Right renal pelvis (tissue), 4 donors: Measurements from ENCODE around the gene FOCAD. TPM values are rescaled to one million over a fixed set of nuclear protein-coding genes. Genes with fewer than 3 reads are reported as not detected.
"Not testable (repeated sequence)": the region's sequence is repeated elsewhere in the genome, so short reads cannot be mapped to it uniquely, and the experiment has no call there.

Experiments used
- DNase-seq, 4 donors: peaks; one replicate each; pipeline ENCODE4 v3.0.0-alpha.2; 2013; ENCODE audit warnings: low read depth in 4 of 4, low spot score in 3 of 4, missing footprints in 1 of 4
- polyA plus RNA-seq, 4 donors: library from polyadenylated mRNA; unstranded; fragments of 120-200 nt; gene quantifications; one replicate each; pipeline ENCODE4 v1.2.1, GENCODE V29; 2013; ENCODE audit not compliant: insufficient read length in 4 of 4

FOCAD gene
- polyA plus RNA-seq, 4 donors = 23.8 to 38.4 (median 32.2) TPM

GRCh38 chr9:20940447-20941173 is 256.6 kb downstream of the FOCAD start:
- no peak for DNase-seq

- DNase-seq = peak; percentile 47 to 61 (median 52)
These were observed 257.2 kb downstream of the FOCAD start for GRCh38 chr9:20941174-20941690.

- DNase-seq = no peak
These were observed 260.4 kb downstream of the FOCAD start for GRCh38 chr9:20944507-20944906.

- no peak for DNase-seq
These were observed 261.2 kb downstream of the FOCAD start for GRCh38 chr9:20945269-20945668.

GRCh38 chr9:20945856-20946255 is 261.8 kb downstream of the FOCAD start:
- no peak for DNase-seq

GRCh38 chr9:20948703-20949102 is 264.6 kb downstream of the FOCAD start:
- DNase-seq = no peak

- no peak for DNase-seq
These were observed 266.6 kb downstream of the FOCAD start for GRCh38 chr9:20950707-20951106.

GRCh38 chr9:20962536-20963225 is 278.6 kb downstream of the FOCAD start:
- no peak for DNase-seq

- no peak for DNase-seq
These were observed 288.6 kb downstream of the FOCAD start for GRCh38 chr9:20972684-20973083.

- DNase-seq = not testable (repeated sequence)
These were observed 289.3 kb downstream of the FOCAD start for GRCh38 chr9:20973246-20973947.

- not testable (repeated sequence) for DNase-seq
These were observed 290.3 kb downstream of the FOCAD start for GRCh38 chr9:20974191-20974938.

- DNase-seq = no peak
These were observed 294.2 kb downstream of the FOCAD start for GRCh38 chr9:20978249-20978648.

GRCh38 chr9:20980832-20981455 is 296.9 kb downstream of the FOCAD start:
- peak in 1 of 4 donors; percentile 6 for DNase-seq

GRCh38 chr9:20981486-20981885 is 297.4 kb downstream of the FOCAD start:
- no peak for DNase-seq

GRCh38 chr9:20984506-20984905 is 300.4 kb downstream of the FOCAD start:
- no peak for DNase-seq

GRCh38 chr9:20985851-20986600 is 302.0 kb downstream of the FOCAD start:
- DNase-seq = no peak

GRCh38 chr9:20987521-20987920 is 303.5 kb downstream of the FOCAD start:
- DNase-seq = no peak

GRCh38 chr9:20988061-20988460 is 304.0 kb downstream of the FOCAD start:
- no peak for DNase-seq

- no peak for DNase-seq
These were observed 304.7 kb downstream of the FOCAD start for GRCh38 chr9:20988671-20989315.
